Activated naive CD8-positive, alpha-beta T cell treated with anti-CD3 and anti-CD28 coated beads for 36 hours (primary cell): Measurements from ENCODE around the gene GMDS. TPM values are rescaled to one million over a fixed set of nuclear protein-coding genes. Genes with fewer than 3 reads are reported as not detected.

ENCODE experiments used
- DNase-seq: peaks from one replicate; pipeline ENCODE4 v3.0.0; 2021
- H3K27ac Mint-ChIP-seq: one replicate; pipeline ENCODE4 v1.8.0; 2022; ENCODE audit warnings: mild to moderate bottlenecking, moderate library complexity, mixed read lengths
- H3K27me3 Mint-ChIP-seq: one replicate; pipeline ENCODE4 v1.8.0; 2022; ENCODE audit warnings: mild to moderate bottlenecking, mixed read lengths
- H3K36me3 Mint-ChIP-seq: one replicate; pipeline ENCODE4 v1.8.0; 2021; ENCODE audit warnings: mild to moderate bottlenecking, mixed read lengths
- H3K4me1 Mint-ChIP-seq: one replicate; pipeline ENCODE4 v1.8.0; 2021; ENCODE audit warnings: mixed read lengths
- H3K4me3 Mint-ChIP-seq: one replicate; pipeline ENCODE4 v1.8.0; 2022; ENCODE audit warnings: mild to moderate bottlenecking, moderate library complexity, mixed read lengths
- H3K9me3 Mint-ChIP-seq: one replicate; pipeline ENCODE4 v1.8.0; 2022; ENCODE audit warnings: mixed read lengths
- total RNA-seq, 2 experiments: library from RNA; stranded (reverse); gene quantifications; one replicate each; pipeline ENCODE4 v1.2.3, GENCODE V29; 2021

GMDS gene
- total RNA-seq, 2 experiments from 2014 or later: 34.7 to 38.5 TPM

DNA sequence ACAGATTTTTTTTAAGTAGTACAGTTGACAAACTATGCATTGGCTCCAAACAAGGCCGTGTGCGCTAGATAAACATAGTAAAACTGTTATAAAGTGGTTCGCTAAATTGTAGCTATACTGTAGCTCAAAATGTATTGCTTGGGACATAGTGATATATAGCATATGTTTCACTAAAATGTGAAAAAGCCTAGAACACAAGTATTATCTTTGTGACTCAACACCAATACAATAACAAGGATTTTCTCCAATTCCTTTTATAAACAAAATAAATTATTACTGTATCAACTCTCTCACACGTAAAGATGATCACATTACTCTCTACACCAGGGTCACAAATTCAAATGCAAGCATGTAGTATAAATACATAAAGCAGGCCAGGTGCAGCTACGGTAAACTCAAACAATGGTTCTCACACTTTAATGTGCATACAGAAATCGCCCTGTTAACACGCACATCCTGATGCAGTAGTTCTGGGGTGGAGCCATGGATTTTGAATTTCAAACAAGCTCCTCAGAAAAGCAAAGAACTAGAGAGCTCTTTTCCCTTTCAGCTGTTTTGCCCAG is 214.6 kb downstream of the GMDS start:
- H3K4me1 Mint-ChIP-seq: peaks cover 12% of the 10 kb centered on the region

DNA sequence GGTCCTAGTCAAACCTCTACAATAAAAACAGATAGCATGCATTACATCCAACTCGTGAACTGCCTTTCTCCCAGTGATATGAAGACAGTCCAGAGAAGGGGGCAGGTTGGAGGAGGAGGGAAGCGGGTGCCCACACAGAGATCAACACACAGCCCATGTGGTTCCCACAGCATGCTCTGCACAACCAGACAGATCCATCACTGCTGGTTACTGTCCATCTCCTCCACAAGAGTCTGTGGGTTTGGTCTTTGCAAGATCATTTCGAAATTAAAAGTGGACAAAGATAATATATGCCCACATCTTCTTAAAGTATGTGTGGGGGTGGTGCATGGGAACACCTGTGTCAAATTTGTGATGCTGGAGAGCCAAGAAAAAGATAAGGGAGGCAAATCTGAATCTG is 215.5 kb downstream of the GMDS start:
- Mint-ChIP-seq H3K36me3 (peaks cover 2% of the 10 kb centered on the region), H3K27me3 (no peaks in the 10 kb centered on the region), H3K4me3 (no peak overlapping the region), H3K27ac (no peak overlapping the region), H3K9me3 (no peaks in the 10 kb centered on the region), H3K4me1 (peaks cover 12% of the 10 kb centered on the region)
- DNase-seq: no peak

More for the DNA sequence above, 214.6 kb downstream of the GMDS start:
- no peak overlapping the region for H3K27ac Mint-ChIP-seq
- H3K27me3 Mint-ChIP-seq: no peaks in the 10 kb centered on the region
- no peak overlapping the region for H3K4me3 Mint-ChIP-seq
- DNase-seq: no peak
- H3K9me3 Mint-ChIP-seq: no peaks in the 10 kb centered on the region
- H3K36me3 Mint-ChIP-seq: peaks cover 2% of the 10 kb centered on the region

- peaks cover 2% of the 10 kb centered on the region for H3K36me3 Mint-ChIP-seq
- no peak overlapping the region for H3K27ac Mint-ChIP-seq
- no peaks in the 10 kb centered on the region for H3K9me3 Mint-ChIP-seq
- peaks cover 16% of the 10 kb centered on the region for H3K4me1 Mint-ChIP-seq
- no peak overlapping the region for H3K4me3 Mint-ChIP-seq
- H3K27me3 Mint-ChIP-seq: no peaks in the 10 kb centered on the region
- DNase-seq: no peak
Observed at GRCh38 chr6:2029130-2029794, 216.1 kb downstream of the GMDS start.

- Mint-ChIP-seq H3K36me3 (no peaks in the 10 kb centered on the region), H3K4me1 (peaks cover 20% of the 10 kb centered on the region), H3K27ac (no peak overlapping the region), H3K27me3 (no peaks in the 10 kb centered on the region), H3K9me3 (no peaks in the 10 kb centered on the region), H3K4me3 (no peak overlapping the region)
- no peak for DNase-seq
Observed at GRCh38 chr6:2028457-2029038, 216.9 kb downstream of the GMDS start.

DNA sequence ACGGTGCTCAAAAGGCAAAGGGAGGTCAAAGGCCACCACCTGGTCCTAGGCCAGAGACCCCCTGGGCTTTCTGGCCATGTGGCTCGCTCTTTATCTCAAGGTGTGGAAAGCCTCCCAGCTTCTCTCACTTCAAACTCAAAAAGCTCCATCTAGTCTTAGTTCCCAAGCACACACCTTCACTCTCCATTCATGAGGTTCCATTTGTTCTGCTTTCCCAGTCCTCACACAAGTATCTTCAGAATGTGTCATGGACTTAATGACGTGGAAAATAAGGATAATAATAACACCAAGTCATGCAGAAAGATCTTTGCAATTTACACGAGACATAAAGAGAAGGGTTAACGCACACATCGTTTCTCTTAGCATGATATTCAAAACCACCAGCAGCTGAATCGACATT is 219.3 kb downstream of the GMDS start:
- no peak overlapping the region for H3K4me3 Mint-ChIP-seq
- no peak for DNase-seq
- H3K27ac Mint-ChIP-seq: no peak overlapping the region
- H3K36me3 Mint-ChIP-seq: no peaks in the 10 kb centered on the region
- H3K9me3 Mint-ChIP-seq: no peaks in the 10 kb centered on the region
- H3K4me1 Mint-ChIP-seq: peaks cover 25% of the 10 kb centered on the region
- H3K27me3 Mint-ChIP-seq: no peaks in the 10 kb centered on the region

- DNase-seq: no peak
Observed at GRCh38 chr6:2021713-2022125, 223.7 kb downstream of the GMDS start.

GRCh38 chr6:2020909-2021308 is 224.5 kb downstream of the GMDS start:
- Mint-ChIP-seq H3K27ac (no peak overlapping the region), H3K36me3 (peaks cover 22% of the 10 kb centered on the region), H3K27me3 (no peaks in the 10 kb centered on the region), H3K4me3 (no peak overlapping the region), H3K4me1 (peaks cover 19% of the 10 kb centered on the region), H3K9me3 (peaks cover 8% of the 10 kb centered on the region)
- no peak for DNase-seq

More at GRCh38 chr6:2021713-2022125, 223.7 kb downstream of the GMDS start:
- H3K27me3 Mint-ChIP-seq: no peaks in the 10 kb centered on the region
- H3K4me3 Mint-ChIP-seq: no peak overlapping the region
- no peak overlapping the region for H3K27ac Mint-ChIP-seq
- H3K36me3 Mint-ChIP-seq: peaks cover 17% of the 10 kb centered on the region
- peaks cover 19% of the 10 kb centered on the region for H3K4me1 Mint-ChIP-seq
- H3K9me3 Mint-ChIP-seq: peaks cover 2% of the 10 kb centered on the region

DNA sequence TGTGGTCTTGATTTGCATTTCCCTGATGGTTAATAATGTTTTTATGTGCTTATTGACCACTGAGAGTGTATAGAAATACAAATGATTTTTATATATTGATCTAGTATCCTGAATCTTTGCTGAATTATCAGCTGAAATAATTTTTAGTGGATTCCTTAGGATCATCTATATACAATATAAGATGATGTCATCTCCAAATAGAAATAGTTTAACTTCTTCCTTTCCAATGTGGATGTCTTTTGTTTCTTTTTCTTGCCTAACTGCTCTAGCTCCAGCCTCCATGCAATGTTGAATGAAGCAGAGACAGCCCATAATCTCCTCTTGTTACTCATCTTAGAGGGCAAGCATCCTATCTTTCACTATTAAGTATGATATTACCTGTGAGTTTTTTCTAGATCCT is 226.4 kb downstream of the GMDS start:
- Mint-ChIP-seq H3K4me1 (peaks cover 13% of the 10 kb centered on the region), H3K27me3 (no peaks in the 10 kb centered on the region), H3K9me3 (peaks cover 23% of the 10 kb centered on the region), H3K27ac (no peak overlapping the region), H3K4me3 (no peak overlapping the region), H3K36me3 (peaks cover 36% of the 10 kb centered on the region)
- DNase-seq: no peak

GRCh38 chr6:2016040-2016439 is 229.4 kb downstream of the GMDS start:
- DNase-seq: no peak
- H3K4me3 Mint-ChIP-seq: no peak overlapping the region
- H3K27ac Mint-ChIP-seq: no peak overlapping the region
- no peaks in the 10 kb centered on the region for H3K27me3 Mint-ChIP-seq
- peaks cover 52% of the 10 kb centered on the region for H3K36me3 Mint-ChIP-seq
- H3K4me1 Mint-ChIP-seq: peaks cover 2% of the 10 kb centered on the region
- H3K9me3 Mint-ChIP-seq: peaks cover 36% of the 10 kb centered on the region

GRCh38 chr6:2008383-2008976 is 236.9 kb downstream of the GMDS start:
- Mint-ChIP-seq H3K36me3 (peaks cover 39% of the 10 kb centered on the region), H3K4me3 (no peak overlapping the region), H3K4me1 (no peaks in the 10 kb centered on the region), H3K9me3 (peaks cover 15% of the 10 kb centered on the region), H3K27me3 (no peaks in the 10 kb centered on the region), H3K27ac (no peak overlapping the region)
- no peak for DNase-seq

DNA sequence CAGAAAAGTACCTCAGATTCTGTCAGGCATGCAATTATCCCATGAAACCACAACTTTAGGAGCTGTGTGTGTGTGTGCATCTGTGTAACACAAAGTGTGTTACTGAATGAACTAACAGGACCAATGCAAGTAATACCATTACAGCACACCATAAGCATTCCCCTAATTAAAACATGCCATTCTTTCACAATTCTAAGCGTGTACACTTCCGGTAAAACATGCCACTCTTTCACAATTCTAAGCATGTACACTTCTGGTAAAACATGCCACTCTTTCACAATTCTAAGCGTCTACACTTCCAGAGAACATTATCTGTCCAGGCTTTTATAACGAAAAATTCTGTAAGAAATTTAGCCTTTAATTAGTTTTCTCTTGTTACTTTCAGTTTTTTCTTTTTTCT is 238.2 kb downstream of the GMDS start:
- H3K27me3 Mint-ChIP-seq: no peaks in the 10 kb centered on the region
- H3K36me3 Mint-ChIP-seq: peaks cover 40% of the 10 kb centered on the region
- DNase-seq: no peak
- H3K4me1 Mint-ChIP-seq: no peaks in the 10 kb centered on the region
- H3K27ac Mint-ChIP-seq: no peak overlapping the region
- peaks cover 12% of the 10 kb centered on the region for H3K9me3 Mint-ChIP-seq
- no peak overlapping the region for H3K4me3 Mint-ChIP-seq

DNA sequence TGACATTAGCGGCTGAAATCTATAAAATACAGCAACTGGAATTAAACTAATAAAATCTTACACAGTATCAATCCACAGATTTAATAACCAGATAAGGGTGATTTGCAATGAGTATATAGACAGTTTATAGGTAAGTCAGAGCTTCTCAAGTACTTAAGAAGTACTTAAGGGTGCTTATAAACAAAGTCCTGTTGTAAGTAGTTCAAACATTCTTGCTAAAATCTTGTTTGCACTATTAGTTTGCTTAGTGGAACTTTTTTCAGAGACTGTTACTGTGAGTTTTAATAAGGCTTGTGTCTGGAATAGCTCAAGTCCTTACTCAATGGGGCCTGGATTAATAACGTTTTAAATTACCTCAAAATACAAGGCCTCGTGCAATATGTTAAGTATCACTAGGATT is 240.5 kb downstream of the GMDS start:
- peaks cover 23% of the 10 kb centered on the region for H3K36me3 Mint-ChIP-seq
- no peak overlapping the region for H3K27ac Mint-ChIP-seq
- no peak for DNase-seq
- no peaks in the 10 kb centered on the region for H3K4me1 Mint-ChIP-seq
- H3K27me3 Mint-ChIP-seq: no peaks in the 10 kb centered on the region
- H3K4me3 Mint-ChIP-seq: no peak overlapping the region
- H3K9me3 Mint-ChIP-seq: peaks cover 8% of the 10 kb centered on the region

DNA sequence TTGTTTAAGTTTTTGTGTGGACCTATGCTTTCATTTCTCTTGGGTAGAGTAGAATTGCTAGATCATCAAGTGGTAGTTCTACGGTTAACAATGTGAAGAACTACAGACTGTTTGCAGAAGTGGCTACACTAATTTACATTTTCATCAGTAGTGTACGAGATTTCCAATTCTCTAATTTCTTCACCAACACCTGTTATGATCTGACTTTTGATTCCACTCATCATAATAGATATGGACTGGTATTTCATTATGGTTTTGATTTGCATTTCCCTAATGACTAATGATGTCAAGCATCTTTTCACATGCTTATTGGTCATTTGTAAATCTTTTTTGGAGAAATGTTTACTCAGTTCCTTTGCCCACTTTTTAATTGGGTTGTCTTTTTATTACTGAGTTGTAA is 244.4 kb downstream of the GMDS start:
- peaks cover 2% of the 10 kb centered on the region for H3K9me3 Mint-ChIP-seq
- H3K27me3 Mint-ChIP-seq: no peaks in the 10 kb centered on the region
- peaks cover 15% of the 10 kb centered on the region for H3K36me3 Mint-ChIP-seq
- H3K27ac Mint-ChIP-seq: no peak overlapping the region
- no peak for DNase-seq
- H3K4me1 Mint-ChIP-seq: no peaks in the 10 kb centered on the region
- no peak overlapping the region for H3K4me3 Mint-ChIP-seq

DNA sequence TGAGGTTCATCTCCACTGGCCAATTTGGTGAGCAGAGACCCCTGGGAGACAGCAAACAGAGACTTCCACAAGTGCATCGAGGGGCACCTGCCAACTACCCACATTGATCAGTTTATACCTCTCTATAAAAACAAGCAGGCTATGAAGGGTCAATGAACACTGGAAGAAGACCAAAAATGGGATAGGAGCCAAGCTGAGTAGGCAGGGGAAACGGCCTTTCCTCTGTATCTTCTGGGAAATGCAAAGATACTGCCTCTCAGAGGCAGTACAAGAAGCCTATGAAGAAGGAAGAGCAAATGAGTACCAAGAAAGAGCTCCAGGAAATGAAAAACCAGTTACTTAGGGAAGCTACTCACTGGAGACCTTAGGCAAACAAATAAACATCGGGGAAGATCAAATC is 247.7 kb downstream of the GMDS start:
- Mint-ChIP-seq H3K4me3 (no peak overlapping the region), H3K27ac (no peak overlapping the region), H3K9me3 (peaks cover 1% of the 10 kb centered on the region), H3K36me3 (peaks cover 10% of the 10 kb centered on the region), H3K4me1 (peaks cover 10% of the 10 kb centered on the region), H3K27me3 (no peaks in the 10 kb centered on the region)
- no peak for DNase-seq

DNA sequence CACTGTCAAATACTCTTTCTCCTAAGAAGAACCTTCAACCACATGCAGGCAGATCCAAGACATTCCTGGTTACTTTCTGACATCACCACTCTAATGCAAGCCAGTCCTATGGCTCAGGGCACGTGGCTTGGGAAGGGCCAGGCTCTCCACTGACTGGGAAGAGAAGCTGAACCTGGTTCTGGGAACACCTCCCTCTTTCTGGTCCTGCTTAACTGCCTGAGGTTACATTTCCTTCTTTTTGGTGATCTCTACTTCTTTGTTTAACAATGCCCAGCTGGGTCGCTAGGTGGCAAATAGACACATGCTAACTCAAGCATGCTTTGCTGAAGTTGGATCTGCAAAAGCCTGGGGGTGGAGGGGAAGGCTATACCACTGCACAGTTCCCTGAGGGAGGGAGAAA is 249.8 kb downstream of the GMDS start:
- H3K27me3 Mint-ChIP-seq: no peaks in the 10 kb centered on the region
- H3K4me3 Mint-ChIP-seq: no peak overlapping the region
- H3K4me1 Mint-ChIP-seq: peaks cover 10% of the 10 kb centered on the region
- no peak overlapping the region for H3K27ac Mint-ChIP-seq
- no peaks in the 10 kb centered on the region for H3K9me3 Mint-ChIP-seq
- peaks cover 22% of the 10 kb centered on the region for H3K36me3 Mint-ChIP-seq
- DNase-seq: no peak
